Omental fat pad (tissue), 4 donors: ENCODE data around the gene PCOLCE2. TPM values are rescaled to one million over a fixed set of nuclear protein-coding genes. Genes with fewer than 3 reads are reported as not detected.
A peak's percentile ranks its signal among the peaks of the same experiment; 100 is the strongest.

ENCODE experiments used
- ATAC-seq: fragments of 150-250 bp; one replicate; pipeline ENCODE4 v1.9.1; 2016; ENCODE audit warnings: mild to moderate bottlenecking, moderate library complexity; ENCODE audit not compliant: low FRiP score
- DNase-seq: peaks from one replicate; pipeline ENCODE4 v3.0.0-alpha.2; 2019; ENCODE audit warnings: low spot score
- total RNA-seq, 4 donors: library from RNA; depleted of rRNA; stranded (reverse); fragments of >200 nt; gene quantifications; one replicate each; pipeline ENCODE4 v1.1.0, GENCODE V29; 2016
- TF ChIP-seq, protein P1 (sequence below), 3 donors: fragments of 450-650 bp; IDR thresholded peaks; one replicate each; pipeline ENCODE4 v1.5.1; 2016 to 2017; ENCODE audit warnings: antibody characterized with exemption in 3 of 3, mild to moderate bottlenecking in 3 of 3, moderate library complexity in 2 of 3

The PCOLCE2 gene
- total RNA-seq, 4 donors from 2014 or later: 70.3 to 238 (median 159) TPM

DNA sequence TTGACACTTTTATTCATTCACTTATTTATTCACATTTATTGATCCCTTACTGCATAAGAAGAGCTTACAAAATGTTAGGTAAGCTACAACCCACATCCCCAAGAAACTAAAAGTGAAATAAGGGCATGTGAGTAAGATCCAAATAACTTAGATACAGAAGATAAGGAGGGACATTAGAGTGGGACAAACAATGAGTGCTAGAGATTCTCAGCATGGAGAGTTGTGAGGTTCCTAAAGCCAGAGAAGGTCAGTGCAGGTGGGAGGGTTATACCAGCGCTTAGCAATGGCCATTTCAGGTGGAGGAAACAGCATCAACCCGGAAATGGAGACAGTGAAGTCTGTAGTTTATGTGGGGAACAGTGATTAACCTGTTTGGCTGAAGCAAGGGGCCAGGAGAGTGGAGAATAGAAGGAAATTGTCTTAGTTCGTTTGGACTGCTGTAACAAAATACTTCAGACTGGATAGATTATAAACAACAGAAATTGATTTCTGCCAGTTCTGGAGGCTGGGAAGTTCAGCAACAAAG lies 25.5 kb upstream of the PCOLCE2 start:
- TF ChIP-seq, protein P1, sequence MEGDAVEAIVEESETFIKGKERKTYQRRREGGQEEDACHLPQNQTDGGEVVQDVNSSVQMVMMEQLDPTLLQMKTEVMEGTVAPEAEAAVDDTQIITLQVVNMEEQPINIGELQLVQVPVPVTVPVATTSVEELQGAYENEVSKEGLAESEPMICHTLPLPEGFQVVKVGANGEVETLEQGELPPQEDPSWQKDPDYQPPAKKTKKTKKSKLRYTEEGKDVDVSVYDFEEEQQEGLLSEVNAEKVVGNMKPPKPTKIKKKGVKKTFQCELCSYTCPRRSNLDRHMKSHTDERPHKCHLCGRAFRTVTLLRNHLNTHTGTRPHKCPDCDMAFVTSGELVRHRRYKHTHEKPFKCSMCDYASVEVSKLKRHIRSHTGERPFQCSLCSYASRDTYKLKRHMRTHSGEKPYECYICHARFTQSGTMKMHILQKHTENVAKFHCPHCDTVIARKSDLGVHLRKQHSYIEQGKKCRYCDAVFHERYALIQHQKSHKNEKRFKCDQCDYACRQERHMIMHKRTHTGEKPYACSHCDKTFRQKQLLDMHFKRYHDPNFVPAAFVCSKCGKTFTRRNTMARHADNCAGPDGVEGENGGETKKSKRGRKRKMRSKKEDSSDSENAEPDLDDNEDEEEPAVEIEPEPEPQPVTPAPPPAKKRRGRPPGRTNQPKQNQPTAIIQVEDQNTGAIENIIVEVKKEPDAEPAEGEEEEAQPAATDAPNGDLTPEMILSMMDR (IDR thresholded peaks at IDR 0.05): no peak
- DNase-seq: no peak
- ATAC-seq: no peak

DNA sequence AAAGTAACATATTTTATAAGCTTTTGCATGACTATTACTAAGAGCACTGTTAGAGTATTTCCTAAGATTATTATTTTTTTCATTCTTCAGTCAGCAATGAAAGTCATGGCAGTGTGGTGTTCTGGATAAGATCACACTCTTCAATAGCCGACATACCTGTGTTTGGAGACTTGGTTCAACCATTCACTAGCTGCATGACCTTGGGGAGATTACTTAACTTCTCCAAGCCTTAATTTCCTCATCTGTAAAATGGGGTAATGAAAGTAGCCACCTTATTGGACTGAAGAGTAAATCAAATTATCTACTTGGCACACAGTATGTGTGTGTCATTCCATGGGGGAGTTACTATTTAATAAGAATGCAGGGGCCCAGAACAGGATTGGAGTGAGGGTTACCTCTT lies 24.5 kb upstream of the PCOLCE2 start:
- DNase-seq: no peak
- TF ChIP-seq, protein P1 (IDR thresholded peaks at IDR 0.05): no peak
- peak; percentile 61 for ATAC-seq

DNA sequence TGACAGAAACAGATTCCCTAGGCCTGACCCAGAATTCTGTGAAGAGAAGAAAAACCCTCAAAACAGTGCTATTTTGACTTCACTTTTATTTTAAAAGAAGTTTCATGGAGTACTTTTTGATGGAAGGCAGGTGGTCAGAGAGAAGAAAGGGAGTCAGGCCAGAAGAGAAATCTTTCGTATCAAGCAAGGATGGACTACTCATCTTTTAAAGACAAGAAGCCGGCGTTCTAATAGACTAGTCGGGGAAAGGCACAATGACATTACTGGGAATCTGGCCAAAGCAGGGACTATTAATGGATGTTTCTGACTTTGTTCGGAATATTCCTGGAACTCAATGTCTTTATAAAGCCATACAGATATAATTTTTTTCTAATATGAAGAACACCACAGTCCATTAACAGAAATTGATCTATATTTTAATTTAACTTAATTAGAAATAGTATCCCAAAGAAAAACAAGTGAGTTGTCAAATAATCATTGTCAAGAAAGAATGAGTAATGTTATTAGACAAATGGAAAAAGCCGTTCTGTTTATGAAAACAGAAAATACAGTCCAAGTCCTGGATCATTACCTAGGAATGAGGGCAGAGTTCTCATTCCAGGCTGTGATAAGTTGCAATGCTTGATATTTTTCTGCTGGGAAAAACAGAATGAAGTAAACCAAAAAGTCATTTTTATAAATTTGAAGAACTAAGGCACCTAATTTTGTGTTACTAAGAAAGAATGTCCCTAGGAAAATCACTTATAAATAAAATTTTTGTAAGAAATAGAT lies 23.7 kb upstream of the PCOLCE2 start:
- DNase-seq (no peak), ATAC-seq (peak; percentile 57)
- TF ChIP-seq, protein P1 (IDR thresholded peaks at IDR 0.05): no peak

DNA sequence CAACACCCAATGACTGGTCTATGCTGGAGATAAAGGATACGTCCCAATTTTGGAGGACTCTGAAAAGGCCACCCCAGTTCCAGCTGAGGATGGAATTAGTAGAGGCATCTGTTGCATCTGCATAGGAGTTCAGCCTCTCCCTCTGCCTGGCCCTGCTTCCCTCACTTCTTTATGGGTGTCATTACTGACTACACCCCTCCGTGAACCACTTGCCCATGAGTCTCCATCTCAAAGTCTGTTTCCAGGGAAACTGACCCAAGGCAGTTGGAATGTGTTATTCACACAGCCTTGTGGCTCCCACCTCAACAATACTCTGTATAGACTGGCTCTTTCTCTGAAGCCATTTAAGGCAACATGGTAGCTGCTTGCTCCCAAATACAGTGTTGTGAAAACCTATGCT lies 21.4 kb upstream of the PCOLCE2 start:
- TF ChIP-seq, protein P1 (IDR thresholded peaks at IDR 0.05): no peak
- ATAC-seq (no peak), DNase-seq (no peak)

DNA sequence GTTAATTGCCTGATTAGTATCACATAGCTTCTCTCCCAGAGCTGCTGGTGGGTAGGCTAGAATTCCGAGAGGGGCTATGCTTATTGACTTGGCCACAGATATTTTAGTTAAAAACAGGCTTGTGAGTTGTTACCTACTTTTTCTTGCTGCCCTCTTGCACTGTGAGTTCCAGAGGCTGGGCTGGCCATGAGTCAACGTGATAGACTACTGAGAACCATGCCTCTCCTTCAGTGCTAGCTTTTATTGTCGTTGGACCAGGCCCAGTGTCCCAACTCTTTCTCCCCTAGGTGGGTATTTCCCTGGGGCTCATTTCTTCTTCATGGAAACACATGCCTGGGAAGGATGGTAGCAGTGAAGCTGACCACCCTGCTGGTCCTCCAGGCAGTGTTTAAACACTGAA lies 20.4 kb upstream of the PCOLCE2 start:
- ATAC-seq (no peak), DNase-seq (no peak)
- TF ChIP-seq, protein P1 (IDR thresholded peaks at IDR 0.05): no peak

DNA sequence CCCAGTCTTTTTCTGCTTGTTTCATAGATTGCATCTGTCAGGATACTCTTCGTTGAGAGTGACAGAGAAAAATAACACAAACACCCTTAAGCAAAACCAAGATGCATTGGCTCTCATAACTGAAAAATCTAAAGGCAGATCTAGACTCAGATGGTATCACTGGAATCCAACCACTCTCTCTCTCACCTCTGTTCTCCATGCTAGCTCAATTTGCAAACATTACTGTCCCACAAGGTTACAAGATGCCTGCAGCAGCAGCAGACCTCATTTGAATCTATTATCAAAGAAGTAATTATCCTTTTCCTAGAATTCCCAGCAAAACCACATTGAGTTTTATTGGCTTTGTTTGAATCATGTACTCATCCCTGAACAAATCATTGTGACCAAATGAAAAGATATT lies 19.1 kb upstream of the PCOLCE2 start:
- DNase-seq (no peak), ATAC-seq (no peak)
- TF ChIP-seq, protein P1 (IDR thresholded peaks at IDR 0.05): no peak
